HG02623 (cell line): ENCODE results near the gene OR2B2.
"Not testable (repeated sequence)": the region's sequence is repeated elsewhere in the genome, so short reads cannot be mapped to it uniquely, and the experiment has no call there.

Experiments
- ATAC-seq: cut with Tn5 transposase; IDR thresholded peaks from one replicate; pipeline ENCODE4 v1.9.1; 2021; ENCODE audit warnings: moderate library complexity; ENCODE audit not compliant: unreplicated experiment

OR2B2 gene

GRCh38 chr6:27911956-27912446 is at the start of gene OR2B2:
TSS of gene OR2B2 (minus strand) at chr6:27912396. CDS start at chr6:27912319, 77 bp downstream.
- ATAC-seq: no peak

- no peak for ATAC-seq
These were observed 45.3 kb upstream of the OR2B2 start for GRCh38 chr6:27957516-27957915.

GRCh38 chr6:27956941-27957340 is 44.7 kb upstream of the OR2B2 start, which contains the start of gene OR2B6:
TSS of gene OR2B6 (plus strand) at chr6:27957241. CDS start at chr6:27957241, 0 bp downstream.
- no peak for ATAC-seq

GRCh38 chr6:27951040-27951439 is 38.8 kb upstream of the OR2B2 start:
- ATAC-seq: no peak

GRCh38 chr6:27948237-27948636 is 36.0 kb upstream of the OR2B2 start:
- no peak for ATAC-seq

- ATAC-seq: not testable (repeated sequence)
These were observed 30.9 kb upstream of the OR2B2 start for GRCh38 chr6:27943072-27943471.

GRCh38 chr6:27940766-27941165 is 28.6 kb upstream of the OR2B2 start:
- no peak for ATAC-seq

- no peak for ATAC-seq
These were observed 19.0 kb upstream of the OR2B2 start for GRCh38 chr6:27931209-27931608.

GRCh38 chr6:27929930-27930329 is 17.7 kb upstream of the OR2B2 start:
- not testable (repeated sequence) for ATAC-seq

GRCh38 chr6:27928041-27928440 is 15.8 kb upstream of the OR2B2 start:
- not testable (repeated sequence) for ATAC-seq

- ATAC-seq: no peak
These were observed 12.0 kb upstream of the OR2B2 start for GRCh38 chr6:27924179-27924578.

- ATAC-seq: no peak
These were observed 10.8 kb upstream of the OR2B2 start for GRCh38 chr6:27922949-27923348.

GRCh38 chr6:27908017-27908416 is 4.2 kb downstream of the OR2B2 start:
- ATAC-seq: no peak

GRCh38 chr6:27902335-27903314 is 9.6 kb downstream of the OR2B2 start:
- ATAC-seq: peak; percentile 69

- ATAC-seq: no peak
These were observed 10.4 kb downstream of the OR2B2 start for GRCh38 chr6:27901801-27902200.

GRCh38 chr6:27900197-27900596 is 12.0 kb downstream of the OR2B2 start:
- not testable (repeated sequence) for ATAC-seq

- ATAC-seq: no peak
These were observed 12.7 kb downstream of the OR2B2 start for GRCh38 chr6:27899543-27899942.

- ATAC-seq: no peak
These were observed 14.5 kb downstream of the OR2B2 start for GRCh38 chr6:27897580-27898206.

GRCh38 chr6:27896398-27896796 is 15.8 kb downstream of the OR2B2 start:
- no peak for ATAC-seq

- ATAC-seq: no peak
These were observed 17.1 kb downstream of the OR2B2 start for GRCh38 chr6:27894839-27895762.
